BLaER1 treated with 17β-estradiol and CSF1 and Interleukin-3, amounts not matched to agents 10 nM and 100 nM (cell line): ENCODE data around the gene PTCD1.

Source experiments
- H3K27ac ChIP-seq, 11 experiments: shearing (Covaris generic); formaldehyde crosslinking; 2 replicates each; pipeline ENCODE4 v1.8.1; 2022
- H3K27me3 ChIP-seq, 11 experiments: shearing (Covaris generic); formaldehyde crosslinking; 2 replicates each; pipeline ENCODE4 v1.8.1; 2022
- H3K36me3 ChIP-seq, 11 experiments: shearing (Covaris generic); formaldehyde crosslinking; 2 replicates each; pipeline ENCODE4 v1.8.1; 2022
- H3K4me1 ChIP-seq, 10 experiments: shearing (Covaris generic); formaldehyde crosslinking; 2 replicates each; pipeline ENCODE4 v1.8.1; 2022
- H3K4me2 ChIP-seq, 11 experiments: shearing (Covaris generic); formaldehyde crosslinking; 2 replicates each; pipeline ENCODE4 v1.8.1; 2022
- H3K4me3 ChIP-seq, 10 experiments: shearing (Covaris generic); formaldehyde crosslinking; 2 replicates each; pipeline ENCODE4 v1.8.1; 2022
- H3K9ac ChIP-seq, 11 experiments: shearing (Covaris generic); formaldehyde crosslinking; 2 replicates each; pipeline ENCODE4 v1.8.1; 2022
- H3K9me3 ChIP-seq, 11 experiments: shearing (Covaris generic); formaldehyde crosslinking; replicated peaks in 1 of 11; 2 replicates each; pipeline ENCODE4 v1.8.1; 2022
- H4K20me1 ChIP-seq, 11 experiments: shearing (Covaris generic); formaldehyde crosslinking; 2 replicates each; pipeline ENCODE4 v1.8.1; 2022
- Cebpa-rat ChIP-seq, 11 experiments: shearing (Covaris generic); IDR thresholded peaks; 2 replicates each; pipeline ENCODE4 v1.8.1; 2022

Gene PTCD1

GRCh38 chr7:99399597-99399996 is 39.0 kb downstream of the PTCD1 start:
- 0 out of 22 replicates have a peak overlapping the region, but pooled peaks of 1 of the 11 experiments have one; percentile 15 for H3K27ac ChIP-seq
- H3K4me3 ChIP-seq = no peak overlapping the region
- H3K4me2 ChIP-seq = no peak overlapping the region
- H3K36me3 ChIP-seq = peaks cover 97 to 99% (median 98%) of the 10 kb centered on the region in 11 experiments
- H3K9ac ChIP-seq = 0 out of 22 replicates have a peak overlapping the region, but pooled peaks of 1 of the 11 experiments have one; percentile 13
- H3K9me3 ChIP-seq = no peaks in the 10 kb centered on the region
- peaks cover 0 to 5% (median 3%) of the 10 kb centered on the region in 10 experiments; a peak in 8 of 20 replicates for H3K4me1 ChIP-seq
- no peaks in the 10 kb centered on the region for H3K27me3 ChIP-seq
- peaks cover 51 to 100% (median 97%) of the 10 kb centered on the region in 11 experiments for H4K20me1 ChIP-seq
- no peak for TF ChIP-seq Cebpa-rat (IDR thresholded peaks at IDR 0.05)

- Histone ChIP-seq H3K4me1 (peaks cover 0 to 3% (median under 1%) of the 10 kb centered on the region in 10 experiments; a peak in 5 of 20 replicates), H3K4me3 (no peak overlapping the region), H3K27ac (no peak overlapping the region), H3K27me3 (no peaks in the 10 kb centered on the region), H4K20me1 (peaks cover 51 to 100% (median 97%) of the 10 kb centered on the region in 11 experiments), H3K9me3 (no peaks in the 10 kb centered on the region), H3K4me2 (no peak overlapping the region), H3K36me3 (peaks cover 97 to 99% (median 98%) of the 10 kb centered on the region in 11 experiments), H3K9ac (peak overlapping the region in 3 of 11 experiments; percentile 11 to 45 (median 29); a peak in 3 of 22 replicates)
- no peak for TF ChIP-seq Cebpa-rat (IDR thresholded peaks at IDR 0.05)
These were observed 39.6 kb downstream of the PTCD1 start for GRCh38 chr7:99398891-99399445.

- Histone ChIP-seq H3K4me1 (peaks cover 10 to 18% (median 14%) of the 10 kb centered on the region in 10 experiments), H3K4me2 (no peak overlapping the region), H4K20me1 (peaks cover 52 to 100% (median 96%) of the 10 kb centered on the region in 11 experiments), H3K9ac (peak overlapping the region in 3 of 11 experiments; percentile 5 to 22 (median 9); a peak in 3 of 22 replicates), H3K4me3 (no peak overlapping the region), H3K27ac (no peak overlapping the region; a peak in 1 of 22 replicates), H3K27me3 (no peaks in the 10 kb centered on the region), H3K36me3 (peaks cover 87 to 98% (median 93%) of the 10 kb centered on the region in 11 experiments), H3K9me3 (no peaks in the 10 kb centered on the region)
- TF ChIP-seq Cebpa-rat (IDR thresholded peaks at IDR 0.05) = no peak
These were observed 41.2 kb downstream of the PTCD1 start for GRCh38 chr7:99397297-99397983.

- Histone ChIP-seq H3K4me3 (no peak overlapping the region), H3K27ac (no peak overlapping the region; a peak in 1 of 22 replicates), H3K36me3 (peaks cover 80 to 98% (median 93%) of the 10 kb centered on the region in 11 experiments), H3K4me1 (peaks cover 18 to 25% (median 22%) of the 10 kb centered on the region in 10 experiments), H3K4me2 (no peak overlapping the region), H4K20me1 (peaks cover 59 to 100% (median 98%) of the 10 kb centered on the region in 11 experiments), H3K27me3 (no peaks in the 10 kb centered on the region), H3K9me3 (no peaks in the 10 kb centered on the region), H3K9ac (peak overlapping the region in 2 of 11 experiments; percentile 9 to 22; a peak in 2 of 22 replicates)
- no peak for TF ChIP-seq Cebpa-rat (IDR thresholded peaks at IDR 0.05)
These were observed 41.9 kb downstream of the PTCD1 start for GRCh38 chr7:99396418-99397296.

GRCh38 chr7:99395616-99396327 is 42.8 kb downstream of the PTCD1 start:
- Histone ChIP-seq H3K4me2 (no peak overlapping the region), H3K4me3 (no peak overlapping the region), H3K36me3 (peaks cover 80 to 98% (median 93%) of the 10 kb centered on the region in 11 experiments), H3K9me3 (no peaks in the 10 kb centered on the region), H4K20me1 (peaks cover 64 to 100% (median 99%) of the 10 kb centered on the region in 11 experiments), H3K27ac (no peak overlapping the region), H3K9ac (no peak overlapping the region; a peak in 2 of 22 replicates), H3K27me3 (no peaks in the 10 kb centered on the region), H3K4me1 (peaks cover 20 to 34% (median 26%) of the 10 kb centered on the region in 10 experiments)
- no peak for TF ChIP-seq Cebpa-rat (IDR thresholded peaks at IDR 0.05)

GRCh38 chr7:99394188-99394502 is 44.5 kb downstream of the PTCD1 start:
- H3K36me3 ChIP-seq = peaks cover 80 to 98% (median 93%) of the 10 kb centered on the region in 11 experiments
- peaks cover 20 to 50% (median 29%) of the 10 kb centered on the region in 10 experiments for H3K4me1 ChIP-seq
- no peak overlapping the region; a peak in 1 of 22 replicates for H3K9ac ChIP-seq
- H4K20me1 ChIP-seq = peaks cover 48 to 100% (median 99%) of the 10 kb centered on the region in 11 experiments
- no peak for TF ChIP-seq Cebpa-rat (IDR thresholded peaks at IDR 0.05)
- no peaks in the 10 kb centered on the region for H3K9me3 ChIP-seq
- no peak overlapping the region for H3K27ac ChIP-seq
- H3K4me3 ChIP-seq = no peak overlapping the region
- H3K27me3 ChIP-seq = no peaks in the 10 kb centered on the region
- H3K4me2 ChIP-seq = no peak overlapping the region

GRCh38 chr7:99393355-99394187 is 45.0 kb downstream of the PTCD1 start:
- peaks cover 42 to 100% (median 99%) of the 10 kb centered on the region in 11 experiments for H4K20me1 ChIP-seq
- H3K27ac ChIP-seq = peak overlapping the region in 8 of 11 experiments; percentile 17 to 48 (median 35); a peak in 9 of 22 replicates
- TF ChIP-seq Cebpa-rat (IDR thresholded peaks at IDR 0.05) = no peak
- H3K9ac ChIP-seq = peak overlapping the region in 10 of 11 experiments; percentile 4 to 78 (median 60); a peak in 16 of 22 replicates
- H3K4me3 ChIP-seq = peak overlapping the region in 8 of 10 experiments; percentile 39 to 65 (median 56); a peak in 16 of 20 replicates
- no peaks in the 10 kb centered on the region for H3K9me3 ChIP-seq
- no peaks in the 10 kb centered on the region for H3K27me3 ChIP-seq
- peak overlapping the region; percentile 85 to 98 (median 88) for H3K4me2 ChIP-seq
- H3K4me1 ChIP-seq = peaks cover 20 to 51% (median 29%) of the 10 kb centered on the region in 10 experiments
- H3K36me3 ChIP-seq = peaks cover 78 to 98% (median 93%) of the 10 kb centered on the region in 11 experiments
